Measurements from ENCODE around the gene HECW1. TPM values are rescaled to one million over a fixed set of nuclear protein-coding genes. Genes with fewer than 3 reads are reported as not detected.

Gene HECW1
- total RNA-seq, 1 donor from 2014 or later: not detected

GRCh38 chr7:43530553-43531410 is 418.3 kb downstream of the HECW1 start:
- intact Hi-C loops (cut with DNase I): no loop called here
- ATAC-seq (ENCODE audit: poor library complexity): no peak

GRCh38 chr7:43531700-43532099 is 419.3 kb downstream of the HECW1 start:
- DNase-seq: peak; percentile 52
- intact Hi-C loops (cut with DNase I): no loop called here
- peak; percentile 85 for ATAC-seq (ENCODE audit: poor library complexity)

More at GRCh38 chr7:43530553-43531410, 418.3 kb downstream of the HECW1 start:
- no peak for DNase-seq

GRCh38 chr7:43533801-43534479 is 421.5 kb downstream of the HECW1 start:
- intact Hi-C loops (cut with DNase I): no loop called here
- ATAC-seq (ENCODE audit: poor library complexity): no peak

GRCh38 chr7:43535031-43535451 is 422.6 kb downstream of the HECW1 start:
- DNase-seq (no peak), ATAC-seq (ENCODE audit: poor library complexity) (no peak)
- intact Hi-C loops (cut with DNase I): no loop called here

More at GRCh38 chr7:43533801-43534479, 421.5 kb downstream of the HECW1 start:
- no peak for DNase-seq

- ATAC-seq (ENCODE audit: poor library complexity) (no peak), DNase-seq (no peak)
- intact Hi-C loops (cut with DNase I): no loop called here
Observed at GRCh38 chr7:43535810-43536585, 423.6 kb downstream of the HECW1 start.

- DNase-seq: no peak
- ATAC-seq (ENCODE audit: poor library complexity): no peak
- intact Hi-C loops (cut with DNase I): no loop called here
Observed at GRCh38 chr7:43536773-43537172, 424.3 kb downstream of the HECW1 start.

- DNase-seq (no peak), ATAC-seq (ENCODE audit: poor library complexity) (peak; percentile 55)
- intact Hi-C loops (cut with DNase I): no loop called here
Observed at GRCh38 chr7:43537765-43538403, 425.4 kb downstream of the HECW1 start.

GRCh38 chr7:43538404-43538771 is 425.9 kb downstream of the HECW1 start:
- no peak for DNase-seq
- intact Hi-C loops (cut with DNase I): no loop called here
- peak; percentile 59 for ATAC-seq (ENCODE audit: poor library complexity)

GRCh38 chr7:43540471-43540870 is 428.0 kb downstream of the HECW1 start:
- no peak for DNase-seq
- no peak for ATAC-seq (ENCODE audit: poor library complexity)
- intact Hi-C loops (cut with DNase I): no loop called here

- no peak for ATAC-seq (ENCODE audit: poor library complexity)
- no peak for DNase-seq
- intact Hi-C loops (cut with DNase I): no loop called here
Observed at GRCh38 chr7:43542716-43543115, 430.3 kb downstream of the HECW1 start.

- intact Hi-C loops (cut with DNase I): no loop called here
- ATAC-seq (ENCODE audit: poor library complexity): no peak
- no peak for DNase-seq
Observed at GRCh38 chr7:43546231-43546630, 433.8 kb downstream of the HECW1 start.

- intact Hi-C loops (cut with DNase I): no loop called here
- DNase-seq: no peak
- ATAC-seq (ENCODE audit: poor library complexity): no peak
Observed at GRCh38 chr7:43550427-43550826, 438.0 kb downstream of the HECW1 start.

GRCh38 chr7:43552122-43552521 is 439.7 kb downstream of the HECW1 start:
- intact Hi-C loops (cut with DNase I): no loop called here
- no peak for DNase-seq
- no peak for ATAC-seq (ENCODE audit: poor library complexity)

- peak; percentile 91 for ATAC-seq (ENCODE audit: poor library complexity)
- intact Hi-C loops (cut with DNase I): no loop called here
- no peak for DNase-seq
Observed at GRCh38 chr7:43553999-43554398, 441.6 kb downstream of the HECW1 start.

- no peak for DNase-seq
- peak; percentile 24 for ATAC-seq (ENCODE audit: poor library complexity)
- intact Hi-C loops (cut with DNase I): no loop called here
Observed at GRCh38 chr7:43554423-43554822, 442.0 kb downstream of the HECW1 start.

- intact Hi-C loops (cut with DNase I): no loop called here
- ATAC-seq (ENCODE audit: poor library complexity): no peak
- DNase-seq: no peak
Observed at GRCh38 chr7:43557831-43558495, 445.5 kb downstream of the HECW1 start.

GRCh38 chr7:43559171-43559945 is 446.9 kb downstream of the HECW1 start:
- intact Hi-C loops (cut with DNase I): no loop called here
- DNase-seq: no peak
- ATAC-seq (ENCODE audit: poor library complexity): no peak

GRCh38 chr7:43559946-43560335 is 447.5 kb downstream of the HECW1 start:
- intact Hi-C loops (cut with DNase I): no loop called here
- DNase-seq (no peak), ATAC-seq (ENCODE audit: poor library complexity) (no peak)

Measured in Right ventricle myocardium superior (tissue), 1 donor.